NCI-H748 (cell line): ENCODE data around the gene TTC31.

Experiments
- DNase-seq: peaks from one replicate; lab custom pipeline; 2025; ENCODE audit not compliant: unreplicated experiment; lab: John Stamatoyannopoulos, UW

TTC31 gene

DNA sequence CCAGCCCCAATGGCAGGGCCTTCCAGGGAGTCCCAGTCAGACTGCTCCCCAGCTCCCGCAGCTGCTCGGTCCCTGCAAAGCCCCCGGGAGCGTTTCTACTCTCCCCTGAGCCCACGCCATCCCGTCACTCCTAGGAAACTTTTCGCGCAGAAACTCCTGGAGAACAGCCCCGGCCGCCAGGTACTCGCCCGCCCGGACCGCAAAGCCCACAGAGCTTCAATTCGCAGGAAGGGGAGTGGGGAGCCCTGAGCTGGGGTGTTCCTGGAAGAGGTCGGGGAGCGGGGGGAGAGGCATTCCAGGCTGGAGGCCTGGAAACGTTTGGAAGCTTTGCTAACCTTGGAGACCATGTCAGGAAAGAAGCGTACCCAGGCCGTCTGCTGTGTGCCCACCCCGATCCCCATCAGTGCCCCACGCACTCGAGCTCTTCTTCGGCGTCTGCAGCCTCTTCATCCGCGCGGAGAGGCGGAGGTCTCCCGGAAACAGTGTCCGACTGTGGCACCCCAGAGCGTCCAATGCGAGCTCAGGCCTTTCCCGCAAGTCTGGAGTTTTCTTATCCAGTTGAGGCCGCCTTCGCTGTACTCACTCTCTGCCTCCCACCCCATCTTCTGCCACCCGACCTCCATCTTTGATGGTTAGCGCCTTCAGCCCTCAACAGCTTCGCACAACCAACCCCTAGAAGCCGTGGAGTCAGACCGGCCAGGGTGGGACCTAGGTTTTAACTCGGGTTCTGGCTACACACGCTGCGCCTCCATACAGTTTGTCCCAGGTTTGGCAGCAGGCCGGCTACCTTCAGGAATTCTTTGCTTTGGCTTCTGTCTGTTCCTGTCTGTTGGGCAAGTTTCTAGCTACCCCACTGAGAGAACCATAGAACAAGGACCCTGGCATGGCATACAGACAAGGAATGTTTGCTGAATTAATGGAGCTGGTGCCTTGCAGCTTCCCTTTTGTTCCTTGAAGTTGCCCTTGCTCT lies 20.9 kb downstream of the TTC31 start:
- DNase-seq, result peak; percentile 17

DNA sequence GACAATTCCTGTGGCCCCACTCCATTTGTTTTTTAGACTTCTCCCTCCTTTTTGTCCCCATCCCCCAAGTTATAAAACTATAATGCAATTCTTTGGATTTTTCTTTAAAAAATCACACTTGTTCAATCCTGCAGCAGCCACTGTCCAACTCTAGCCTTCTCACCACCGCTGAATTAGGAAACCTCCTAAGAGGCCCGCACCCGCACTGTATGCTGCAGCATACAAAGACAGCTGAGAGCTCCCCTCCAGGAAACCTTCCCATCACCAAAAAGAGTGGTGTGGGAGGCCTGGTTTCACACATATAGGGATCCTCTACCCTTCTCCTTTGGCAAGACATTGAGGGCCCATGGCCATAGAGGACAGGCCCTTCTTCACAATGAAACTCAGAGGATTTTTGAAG lies 21.7 kb downstream of the TTC31 start:
- no peak for DNase-seq

DNA sequence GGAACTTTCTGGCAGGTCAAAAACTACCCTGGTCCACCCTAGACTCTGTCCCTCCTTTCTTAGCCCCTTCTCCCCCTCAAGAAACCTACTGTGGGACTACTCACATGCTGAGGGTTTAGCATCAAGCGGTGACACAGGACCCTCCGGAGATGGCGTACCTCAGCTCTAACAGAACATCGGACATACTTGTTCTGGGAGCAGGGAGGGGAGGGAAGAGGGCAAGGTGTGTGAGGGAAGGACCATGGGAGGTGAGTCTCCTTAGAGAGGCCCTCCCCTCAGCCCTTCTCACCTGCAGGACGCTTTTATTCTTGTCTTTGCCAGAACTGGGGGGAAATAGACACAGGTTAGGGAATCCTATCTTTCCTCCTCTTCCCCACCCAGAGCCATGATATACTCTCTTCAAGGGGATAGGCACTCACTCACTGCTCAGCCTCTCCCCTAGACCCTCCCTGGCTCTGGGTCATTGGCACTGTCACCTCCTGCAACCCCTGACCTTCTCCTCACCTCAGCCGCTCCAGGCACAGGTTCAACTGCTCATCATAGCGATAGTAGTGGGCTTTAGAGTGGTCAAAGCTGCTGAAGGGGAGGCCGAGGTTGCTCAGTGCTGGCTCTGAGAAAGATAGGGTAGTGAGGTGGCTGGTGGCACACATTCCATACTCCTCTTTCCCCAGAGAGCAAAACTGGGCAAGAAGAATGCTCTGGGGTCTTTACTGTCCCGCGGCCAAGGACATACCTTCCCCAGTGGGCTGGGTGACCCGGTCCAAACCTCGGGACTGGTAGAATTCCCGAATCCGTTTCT lies 22.8 kb downstream of the TTC31 start:
- no peak for DNase-seq

DNA sequence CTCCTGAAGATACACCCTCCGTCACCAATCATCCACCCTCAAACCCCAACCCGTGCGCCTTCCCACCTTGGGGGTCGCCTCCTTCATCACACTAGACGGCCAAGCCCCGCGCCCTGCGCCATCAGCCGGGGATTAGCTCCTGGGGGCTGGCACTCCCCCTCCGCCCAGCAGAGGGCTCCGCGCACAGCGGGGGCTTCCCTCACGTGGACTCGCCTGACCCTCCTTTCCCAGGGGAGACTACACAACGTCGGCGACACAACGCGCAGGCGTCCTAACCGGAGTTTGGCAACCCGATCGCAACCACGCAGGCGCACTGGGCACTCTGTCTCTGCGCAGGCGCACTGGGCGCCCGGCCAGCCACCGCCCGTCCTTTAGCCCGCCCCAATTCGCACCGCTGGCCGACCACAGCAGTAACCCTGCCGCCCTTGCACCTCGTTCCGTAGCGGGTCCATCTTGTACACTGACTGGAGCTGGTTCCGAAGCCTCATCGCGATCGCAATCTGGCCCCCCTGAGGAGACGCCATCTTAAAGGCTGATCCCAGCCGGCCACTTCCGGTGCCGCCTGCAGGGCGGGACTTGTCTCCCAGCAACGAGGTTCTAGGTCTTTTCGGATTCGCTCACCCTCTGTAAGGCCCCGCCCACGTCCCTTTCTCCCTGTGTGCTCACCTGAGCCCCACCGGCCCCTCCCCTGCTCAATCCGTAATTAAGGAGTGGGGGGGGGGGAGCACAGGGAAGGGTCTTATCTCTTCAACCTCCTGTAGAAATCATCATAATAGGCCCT lies 24.5 kb downstream of the TTC31 start, which contains the start of gene PCGF1:
TSS of gene PCGF1 (minus strand) at position 551 of the 781 bp plus-strand sequence. CDS start at position 524, 27 bp downstream.
- peak; percentile 98 for DNase-seq

- peak; percentile 77 for DNase-seq
These were observed 25.1 kb downstream of the TTC31 start for GRCh38 chr2:74507926-74508520.

DNA sequence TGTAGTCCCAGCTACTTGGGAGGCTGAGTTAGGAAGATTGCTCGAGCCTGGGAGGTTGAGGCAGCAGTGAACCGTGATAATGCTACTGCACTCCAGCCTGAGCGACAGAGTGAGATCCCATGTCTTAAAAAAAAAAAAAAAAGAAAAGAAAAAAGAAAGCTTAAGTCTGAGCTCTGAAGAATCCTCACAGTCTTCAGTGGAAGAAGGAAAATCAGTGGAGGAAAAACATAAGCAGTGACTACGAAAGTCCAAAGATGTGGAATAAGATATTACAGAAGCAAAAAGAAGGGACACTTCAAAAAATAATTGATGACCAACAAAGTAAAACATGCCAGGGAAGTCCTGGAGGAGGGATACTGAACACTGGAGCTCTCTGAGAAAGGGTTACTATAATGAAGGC lies 27.4 kb downstream of the TTC31 start:
- DNase-seq, result no peak

DNA sequence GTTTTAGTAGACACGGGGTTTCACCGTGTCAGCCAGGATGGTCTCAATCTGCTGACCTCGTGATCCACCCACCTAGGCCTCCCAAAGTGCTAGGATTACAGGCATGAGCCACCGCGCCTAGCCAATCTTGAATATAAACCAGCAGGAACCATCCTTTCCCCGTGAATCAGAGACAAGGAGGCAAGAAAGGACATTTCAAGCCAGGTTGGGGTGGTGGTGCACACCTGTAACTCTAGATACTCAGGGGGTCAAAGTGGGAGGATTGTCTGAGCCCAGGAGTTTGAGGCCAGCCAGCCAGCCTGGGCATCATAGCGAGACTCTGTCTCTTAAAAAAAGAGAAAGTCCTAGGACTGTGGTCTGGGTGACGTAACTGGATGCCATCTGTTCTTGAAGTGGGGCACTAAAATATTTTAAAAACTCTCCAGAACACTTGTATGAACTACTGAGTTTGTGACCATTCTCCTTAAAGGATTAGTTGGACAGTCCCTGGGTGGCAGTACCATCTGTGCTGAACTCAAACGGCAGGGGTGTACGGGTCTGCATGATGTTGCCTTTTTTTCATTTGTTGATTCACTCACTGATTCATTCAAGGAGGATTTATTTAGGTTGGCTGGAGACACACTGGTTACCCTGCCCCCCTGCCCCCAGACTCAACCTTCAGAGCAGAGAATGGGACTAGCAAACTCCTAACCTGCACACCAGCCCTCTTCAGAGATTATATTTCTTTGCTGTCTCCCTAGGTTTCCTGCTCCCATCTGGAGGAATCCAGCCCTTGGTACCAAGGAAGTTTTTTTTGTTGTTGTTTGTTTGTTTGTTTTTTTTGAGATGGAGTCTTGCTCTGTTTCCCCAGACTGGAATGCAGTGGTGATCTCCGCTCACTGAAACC lies 28.5 kb downstream of the TTC31 start:
- no peak for DNase-seq

DNA sequence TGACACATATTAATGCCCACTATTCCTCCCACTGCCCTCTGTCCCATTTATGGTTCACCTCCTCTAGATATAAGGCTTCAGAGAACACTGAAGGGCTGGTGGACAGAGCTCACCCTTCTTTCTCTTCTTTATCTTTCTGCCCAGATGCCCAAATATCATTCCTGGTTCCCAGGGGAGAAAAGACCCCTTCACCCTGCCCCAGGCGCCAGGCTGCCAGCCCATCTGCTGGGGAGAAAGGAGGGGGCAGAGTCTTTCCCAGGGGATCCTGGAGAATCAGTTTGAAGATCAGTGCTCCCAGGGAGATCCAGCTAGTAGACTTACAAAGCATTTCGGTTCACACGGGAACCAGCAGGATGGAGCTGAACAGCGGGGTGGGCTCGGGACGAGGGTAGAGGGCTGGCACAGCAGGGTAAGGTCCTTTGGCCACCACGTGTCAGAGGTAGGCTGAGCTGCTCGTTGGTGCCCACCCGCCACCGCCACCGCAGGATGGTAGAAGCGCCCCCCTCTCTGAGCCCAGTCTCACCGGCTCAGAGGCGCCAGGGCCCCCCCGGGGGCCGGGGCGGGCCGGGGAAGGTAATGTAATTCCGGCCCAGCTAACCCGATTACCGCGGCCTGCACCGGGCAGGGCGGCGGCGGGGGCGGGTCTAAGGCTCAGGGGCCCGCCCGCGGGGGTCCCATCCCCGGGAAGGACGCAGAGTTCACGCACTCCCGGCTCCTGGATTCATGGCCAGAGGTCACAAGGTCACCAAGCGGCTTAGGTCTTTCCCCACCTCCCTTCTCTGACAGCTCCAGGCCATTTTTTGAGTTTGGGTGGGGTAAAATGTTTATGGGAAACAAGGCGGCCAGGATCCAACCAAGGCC lies 30.1 kb downstream of the TTC31 start:
- DNase-seq, result peak; percentile 11

DNA sequence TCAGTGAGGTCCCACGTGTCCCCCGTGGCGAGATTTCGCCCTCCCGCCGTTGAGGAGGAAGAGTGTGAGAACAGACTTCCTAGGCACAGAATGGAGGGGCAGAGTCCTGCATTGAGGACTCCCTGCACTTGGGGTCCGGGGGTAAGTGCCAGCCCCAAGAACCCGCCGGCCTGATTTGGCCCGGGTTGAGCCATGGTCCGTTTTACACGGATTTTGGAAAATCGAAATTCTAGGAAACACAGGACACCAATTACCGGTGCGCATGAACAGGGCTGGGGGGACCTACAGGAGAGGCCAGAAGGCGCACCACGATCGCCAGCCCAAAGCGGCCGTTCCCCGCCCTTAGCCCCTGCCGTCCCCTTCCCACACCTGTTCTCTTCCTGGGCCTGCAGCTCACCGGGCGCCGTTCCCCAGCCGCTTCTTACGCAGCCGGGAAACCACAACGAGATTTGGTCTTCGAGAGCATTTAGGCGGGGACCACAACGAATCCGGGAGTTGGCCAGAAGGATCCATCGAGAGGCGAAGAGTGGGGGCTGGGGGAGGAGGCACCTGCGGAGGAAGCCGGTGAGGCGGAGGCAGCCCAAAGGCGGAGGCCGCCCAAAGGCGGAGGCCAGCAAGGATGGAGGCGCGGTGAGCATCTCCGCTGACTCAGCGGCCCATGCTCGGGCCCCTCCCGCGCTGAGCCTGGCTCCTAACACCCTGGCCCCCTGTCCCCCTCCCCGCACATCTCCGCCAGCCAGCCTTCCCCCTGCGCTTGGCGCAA lies 30.9 kb downstream of the TTC31 start:
- peak; percentile 69 for DNase-seq

DNA sequence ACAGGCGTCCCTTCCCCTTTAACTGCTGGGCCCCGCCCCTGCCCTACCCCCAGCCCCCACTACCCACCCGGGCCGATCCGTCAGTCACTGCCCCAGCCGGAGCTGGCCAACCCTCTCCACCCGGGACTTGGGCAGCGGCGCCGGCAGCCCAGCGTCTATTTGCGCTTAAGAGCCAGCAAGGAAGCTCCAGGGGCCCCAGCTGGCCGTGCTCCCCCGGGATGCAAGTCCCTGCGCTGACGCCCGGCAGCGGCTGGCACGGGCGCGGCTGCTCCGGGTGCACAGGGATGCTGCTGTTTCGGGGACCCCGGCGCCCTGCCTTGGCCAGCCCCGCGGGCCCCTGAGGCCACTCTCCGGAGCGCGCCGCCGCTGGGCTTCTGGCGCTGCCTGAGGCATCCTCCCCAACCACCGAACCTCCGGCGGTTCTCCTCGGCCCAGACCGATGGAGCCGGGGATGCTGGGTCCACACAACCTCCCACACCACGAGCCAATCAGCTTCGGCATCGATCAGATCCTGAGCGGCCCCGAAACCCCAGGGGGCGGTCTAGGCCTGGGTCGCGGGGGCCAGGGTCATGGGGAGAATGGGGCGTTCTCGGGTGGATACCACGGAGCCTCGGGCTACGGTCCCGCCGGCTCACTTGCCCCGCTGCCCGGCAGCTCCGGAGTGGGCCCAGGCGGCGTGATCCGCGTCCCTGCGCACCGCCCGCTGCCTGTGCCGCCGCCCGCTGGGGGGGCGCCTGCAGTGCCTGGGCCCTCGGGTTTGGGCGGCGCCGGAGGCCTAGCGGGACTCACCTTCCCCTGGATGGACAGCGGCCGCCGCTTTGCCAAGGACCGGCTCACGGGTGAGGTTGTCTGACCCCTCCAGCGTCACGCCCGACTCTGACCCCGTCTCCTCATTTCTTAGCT lies 31.7 kb downstream of the TTC31 start, which contains the start of gene TLX2:
TSS of gene TLX2 (plus strand) at position 83 of the 903 bp plus-strand sequence. CDS start at position 440, 357 bp downstream.
- peak; percentile 69 for DNase-seq

DNA sequence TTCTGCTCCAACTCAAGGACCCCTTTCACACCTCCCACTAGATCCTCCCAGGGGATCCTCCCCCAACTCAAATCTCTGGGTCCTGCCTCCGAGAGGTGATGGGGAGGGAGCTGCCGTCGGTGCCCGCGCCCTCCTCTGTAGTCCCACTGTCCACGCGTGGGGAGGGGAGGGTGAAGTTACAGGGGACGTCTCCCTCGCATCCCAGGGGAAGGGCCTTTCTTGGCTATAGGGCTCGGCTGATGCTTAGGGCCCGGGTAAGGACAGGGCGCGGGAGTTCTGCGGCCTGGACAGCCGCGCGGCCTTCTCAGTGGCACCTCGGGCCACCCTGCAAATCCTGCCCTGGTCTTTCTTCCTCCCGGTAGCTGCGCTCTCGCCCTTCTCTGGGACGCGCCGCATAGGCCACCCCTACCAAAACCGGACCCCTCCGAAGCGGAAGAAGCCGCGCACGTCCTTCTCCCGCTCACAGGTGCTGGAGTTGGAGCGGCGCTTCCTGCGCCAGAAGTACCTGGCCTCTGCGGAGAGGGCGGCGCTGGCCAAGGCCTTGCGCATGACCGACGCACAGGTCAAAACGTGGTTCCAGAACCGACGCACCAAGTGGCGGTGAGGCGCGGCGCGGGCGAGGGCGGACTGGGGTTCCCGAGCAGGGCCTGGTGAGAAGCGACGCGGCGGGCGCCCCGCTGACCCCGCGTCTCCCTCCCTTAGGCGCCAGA lies 32.5 kb downstream of the TTC31 start:
- no peak for DNase-seq

DNA sequence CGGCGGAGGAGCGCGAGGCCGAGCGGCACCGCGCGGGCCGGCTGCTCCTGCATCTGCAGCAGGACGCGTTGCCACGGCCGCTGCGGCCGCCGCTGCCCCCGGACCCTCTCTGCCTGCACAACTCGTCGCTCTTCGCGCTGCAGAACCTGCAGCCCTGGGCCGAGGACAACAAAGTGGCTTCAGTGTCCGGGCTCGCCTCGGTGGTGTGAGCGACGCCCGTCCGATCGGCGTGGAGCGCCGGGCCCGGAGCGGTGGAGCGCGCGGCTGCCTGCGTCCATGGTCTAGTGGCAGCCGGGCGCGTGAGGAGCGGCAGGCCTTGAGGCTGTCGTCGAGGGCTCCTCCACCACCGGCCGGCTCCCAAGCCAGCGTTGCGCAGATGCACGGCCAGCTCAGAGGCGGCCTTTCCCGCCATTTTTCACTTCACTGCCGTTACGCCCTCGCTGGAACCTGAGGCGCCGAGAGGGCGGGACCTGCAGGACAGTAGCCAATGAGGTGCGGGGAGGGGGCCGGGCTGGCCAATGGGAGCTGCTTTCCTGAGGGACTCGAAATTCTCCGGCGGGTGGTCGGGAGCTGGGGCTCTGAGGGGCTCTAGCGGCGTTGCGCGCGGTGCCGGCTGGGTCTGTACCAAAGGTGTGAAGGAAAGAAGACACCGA lies 33.2 kb downstream of the TTC31 start:
- DNase-seq, result no peak

GRCh38 chr2:74516650-74517049 lies 33.8 kb downstream of the TTC31 start:
- DNase-seq, result no peak

DNA sequence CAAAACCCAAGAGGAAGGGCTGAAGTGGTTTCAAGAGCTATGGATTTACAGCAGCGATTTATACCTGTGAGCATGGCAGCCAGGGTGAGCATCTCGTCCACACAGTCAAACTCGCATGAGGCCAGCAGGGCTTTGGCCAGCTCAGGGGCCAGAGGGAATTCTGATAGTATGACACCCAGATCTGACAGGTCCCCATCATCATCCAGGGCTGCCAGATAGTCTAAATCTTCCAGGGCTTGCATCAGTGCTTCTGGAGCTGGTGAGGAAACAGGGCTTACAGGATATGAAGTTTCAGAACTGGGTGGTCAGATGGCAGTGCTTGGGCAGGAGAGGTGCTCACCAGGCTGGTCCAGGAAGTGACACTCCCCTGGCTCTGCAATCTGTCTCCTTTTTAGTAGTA lies 39.6 kb downstream of the TTC31 start:
- no peak for DNase-seq

DNA sequence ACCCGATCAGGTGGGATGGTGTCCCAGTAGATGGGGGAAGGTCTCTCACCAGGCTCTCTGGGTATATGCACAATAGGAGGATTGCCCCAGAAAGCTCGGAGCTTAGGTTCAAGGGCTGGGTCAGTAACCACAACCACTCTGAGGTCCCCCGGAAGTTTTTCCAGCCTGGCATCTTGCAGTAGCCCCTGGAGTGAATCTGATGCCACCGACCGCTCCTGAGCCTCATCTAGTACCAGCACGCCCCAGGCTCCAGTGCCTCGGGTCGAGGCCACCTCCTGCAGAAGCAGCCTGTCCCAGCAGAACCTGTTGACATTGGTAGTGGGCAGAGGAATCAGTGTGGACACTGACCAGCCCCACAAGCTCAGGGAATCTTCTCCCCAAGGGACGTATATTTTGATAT lies 41.1 kb downstream of the TTC31 start:
- DNase-seq, result no peak
